CD14-positive monocyte (primary cell): ENCODE results near the gene ULK3. TPM values are rescaled to one million over a fixed set of nuclear protein-coding genes. Genes with fewer than 3 reads are reported as not detected.
A peak's percentile ranks its signal among the peaks of the same experiment; 100 is the strongest.

Experiments
- DNase-seq, 3 donors: peaks; one replicate each; pipeline ENCODE4 v3.0.0-alpha.2; 2011 to 2022
- H2AFZ ChIP-seq: 2 replicates; pipeline ENCODE4 v1.6.0; 2012; ENCODE audit warnings: mild to moderate bottlenecking, low read depth, low read length, inconsistent platforms; ENCODE audit not compliant: insufficient read depth, poor library complexity, severe bottlenecking
- H3K27ac ChIP-seq, 2 donors: 1 replicate in 1 of 2; 2 replicates in 1 of 2; pipeline ENCODE4 v1.5.1; 2012 to 2013; ENCODE audit warnings: low read length in 2 of 2, control low read depth in 1 of 2, inconsistent platforms in 1 of 2, low read depth in 1 of 2, mild to moderate bottlenecking in 1 of 2
- H3K27me3 ChIP-seq, 2 donors: one replicate each; pipeline versions ENCODE4 v1.6.0 to v1.6.1; 2011 to 2013; ENCODE audit warnings: low read length in 2 of 2; ENCODE audit not compliant: control insufficient read depth in 2 of 2, insufficient read depth in 2 of 2
- H3K36me3 ChIP-seq, 2 donors: replicated peaks in 1 of 2; 1 replicate in 1 of 2; 2 replicates in 1 of 2; pipeline versions ENCODE4 v1.5.1 to v1.6.1; 2012 to 2013; ENCODE audit warnings: low read length in 2 of 2, control low read depth in 1 of 2, inconsistent platforms in 1 of 2, mild to moderate bottlenecking in 1 of 2; ENCODE audit not compliant: insufficient read depth in 2 of 2, control insufficient read depth in 1 of 2
- H3K4me1 ChIP-seq, 2 donors: 1 replicate in 1 of 2; 2 replicates in 1 of 2; pipeline versions ENCODE4 v1.5.1 to v1.6.1; 2012 to 2013; ENCODE audit warnings: low read length in 2 of 2, control low read depth in 1 of 2, inconsistent platforms in 1 of 2, mild to moderate bottlenecking in 1 of 2, moderate library complexity in 1 of 2; ENCODE audit not compliant: insufficient read depth in 2 of 2, control insufficient read depth in 1 of 2
- H3K4me2 ChIP-seq: replicated peaks from 2 replicates; pipeline ENCODE3; 2012; ENCODE audit warnings: low read length, moderate library complexity, mild to moderate bottlenecking; ENCODE audit not compliant: poor library complexity, severe bottlenecking; ENCODE audit errors: extremely low read depth
- H3K4me3 ChIP-seq, 3 experiments: fragments of 200-600 bp in 1 of 3; sonication (generic) in 1 of 3; replicated peaks in 1 of 3; 1 replicate in 2 of 3; 2 replicates in 1 of 3; pipeline ENCODE4 v1.5.1; 2011 to 2013; ENCODE audit warnings: low read length in 3 of 3, mild to moderate bottlenecking in 3 of 3, control low read depth in 2 of 3, low read depth in 2 of 3, inconsistent platforms in 1 of 3, moderate library complexity in 1 of 3
- H3K79me2 ChIP-seq: 2 replicates; pipeline ENCODE4 v1.6.0; 2012; ENCODE audit warnings: mild to moderate bottlenecking, control low read depth, inconsistent platforms, low read length, moderate library complexity; ENCODE audit not compliant: insufficient read depth
- H3K9ac ChIP-seq: 2 replicates; pipeline ENCODE4 v1.6.0; 2017; ENCODE audit warnings: low read length, mild to moderate bottlenecking; ENCODE audit not compliant: insufficient read depth, poor library complexity, severe bottlenecking
- H3K9me3 ChIP-seq, 2 donors: replicated peaks in 1 of 2; 1 replicate in 1 of 2; 2 replicates in 1 of 2; pipeline versions ENCODE4 v1.5.1 to v1.6.1; 2012 to 2013; ENCODE audit warnings: low read length in 2 of 2, control low read depth in 1 of 2; ENCODE audit not compliant: control insufficient read depth in 1 of 2, insufficient read depth in 1 of 2
- H4K20me1 ChIP-seq: 2 replicates; pipeline ENCODE4 v1.6.0; 2012; ENCODE audit warnings: mild to moderate bottlenecking, low read length, control low read depth, moderate library complexity; ENCODE audit not compliant: insufficient read depth
- H3K27ac Mint-ChIP-seq, 7 donors: one replicate each; pipeline ENCODE4 v1.8.0; 2020; ENCODE audit warnings: mild to moderate bottlenecking in 7 of 7, mixed read lengths in 7 of 7, moderate library complexity in 6 of 7, inconsistent platforms in 2 of 7
- H3K27me3 Mint-ChIP-seq, 3 donors: one replicate each; pipeline ENCODE4 v1.8.0; 2021 to 2022; ENCODE audit warnings: low read depth in 3 of 3, mild to moderate bottlenecking in 3 of 3, mixed read lengths in 3 of 3, moderate library complexity in 3 of 3, inconsistent platforms in 1 of 3
- H3K36me3 Mint-ChIP-seq, 2 donors: one replicate each; pipeline ENCODE4 v1.8.0; 2020; ENCODE audit warnings: mixed read lengths in 2 of 2, inconsistent platforms in 1 of 2, mild to moderate bottlenecking in 1 of 2
- H3K4me1 Mint-ChIP-seq: one replicate; pipeline ENCODE4 v1.8.0; 2020; ENCODE audit warnings: mild to moderate bottlenecking, mixed read lengths
- H3K4me3 Mint-ChIP-seq, 2 donors: one replicate each; pipeline ENCODE4 v1.8.0; 2020; ENCODE audit warnings: mild to moderate bottlenecking in 2 of 2, mixed read lengths in 2 of 2, moderate library complexity in 1 of 2
- H3K9me3 Mint-ChIP-seq, 7 donors: one replicate each; pipeline ENCODE4 v1.8.0; 2020 to 2022; ENCODE audit warnings: mixed read lengths in 7 of 7, mild to moderate bottlenecking in 6 of 7, moderate library complexity in 6 of 7, inconsistent platforms in 2 of 7
- WGBS: methylation state at CpG from one replicate; pipeline ENCODE4 v1.1.5; 2013; ENCODE audit warnings: missing lambda C conversion rate; ENCODE audit not compliant: insufficient coverage; 5-methylcytosine and 5-hydroxymethylcytosine counted together
- intact Hi-C, 2 donors: fragments of 100-400 bp; cut with micrococcal nuclease; formaldehyde crosslinking; loops; one replicate each; pipeline versions ENCODE4 v1.15.0 to v1.15.1; 2023
- polyA plus RNA-seq, 3 donors: library from polyadenylated mRNA; depleted of rRNA in 1 of 3; unstranded in 2 of 3; stranded (reverse) in 1 of 3; fragments of 300-500 nt in 2 of 3; fragments of >200 nt in 1 of 3; fragmentation: Illumina TruSeq in 2 of 3; gene quantifications; 1 replicate in 2 of 3; 2 replicates in 1 of 3; pipeline ENCODE4 v1.2.3, GENCODE V29; 2012 to 2021
- TF ChIP-seq, protein P1 (sequence below): fragments of 200-600 bp; IDR thresholded peaks from one replicate; pipeline ENCODE4 v1.8.0; 2022; ENCODE audit warnings: antibody characterized with exemption, mild to moderate bottlenecking

Gene ULK3
- polyA plus RNA-seq, 3 donors, result 9.4 to 58.7 (median 16.0) TPM

DNA sequence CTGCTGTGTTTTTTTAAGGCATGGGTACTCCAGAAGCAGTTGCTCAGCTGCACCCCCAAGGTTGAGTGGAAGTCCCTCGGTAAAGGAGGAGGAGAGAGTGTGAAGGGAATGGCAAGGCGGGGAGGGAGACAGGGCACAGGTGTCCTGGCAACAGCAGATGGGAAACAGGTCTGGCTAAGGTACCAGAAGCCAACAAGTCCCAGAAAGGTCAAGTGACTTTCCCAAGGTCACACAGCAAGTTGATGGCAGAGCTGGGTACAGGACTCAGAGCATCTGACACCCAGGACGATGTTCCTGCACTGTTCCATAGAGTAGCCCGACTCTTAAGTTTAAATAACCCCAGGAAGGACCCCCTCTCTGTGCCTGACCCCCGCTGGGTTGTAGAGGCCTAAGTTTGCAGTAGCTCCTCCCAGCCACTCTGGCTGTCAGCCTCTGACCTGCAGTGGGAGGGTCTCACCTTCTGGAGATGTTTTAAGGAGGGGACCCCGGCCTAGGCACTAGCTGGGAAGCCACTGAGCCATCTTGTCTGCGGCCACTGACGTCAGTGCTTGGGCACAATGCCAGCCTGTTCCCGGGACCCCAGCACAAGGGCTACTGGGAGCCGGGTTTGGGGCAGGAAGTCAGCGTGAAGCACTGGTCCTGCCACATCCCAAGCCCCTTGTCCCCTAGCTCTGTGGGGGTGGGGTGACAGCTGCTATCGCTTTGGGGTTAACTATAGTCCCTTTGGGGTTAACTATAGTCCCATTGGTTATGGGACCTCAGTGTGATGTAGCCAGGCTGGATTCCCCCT is 50.5 kb downstream of the ULK3 start:
- peaks cover 63% of the 10 kb centered on the region for H4K20me1 ChIP-seq
- TF ChIP-seq, protein P1, sequence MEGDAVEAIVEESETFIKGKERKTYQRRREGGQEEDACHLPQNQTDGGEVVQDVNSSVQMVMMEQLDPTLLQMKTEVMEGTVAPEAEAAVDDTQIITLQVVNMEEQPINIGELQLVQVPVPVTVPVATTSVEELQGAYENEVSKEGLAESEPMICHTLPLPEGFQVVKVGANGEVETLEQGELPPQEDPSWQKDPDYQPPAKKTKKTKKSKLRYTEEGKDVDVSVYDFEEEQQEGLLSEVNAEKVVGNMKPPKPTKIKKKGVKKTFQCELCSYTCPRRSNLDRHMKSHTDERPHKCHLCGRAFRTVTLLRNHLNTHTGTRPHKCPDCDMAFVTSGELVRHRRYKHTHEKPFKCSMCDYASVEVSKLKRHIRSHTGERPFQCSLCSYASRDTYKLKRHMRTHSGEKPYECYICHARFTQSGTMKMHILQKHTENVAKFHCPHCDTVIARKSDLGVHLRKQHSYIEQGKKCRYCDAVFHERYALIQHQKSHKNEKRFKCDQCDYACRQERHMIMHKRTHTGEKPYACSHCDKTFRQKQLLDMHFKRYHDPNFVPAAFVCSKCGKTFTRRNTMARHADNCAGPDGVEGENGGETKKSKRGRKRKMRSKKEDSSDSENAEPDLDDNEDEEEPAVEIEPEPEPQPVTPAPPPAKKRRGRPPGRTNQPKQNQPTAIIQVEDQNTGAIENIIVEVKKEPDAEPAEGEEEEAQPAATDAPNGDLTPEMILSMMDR, result no peak
- intact Hi-C loops, result loop anchor here in 1 of 2 donors (2.0 kb wide), 1 partner anchor 24 kb away; no protein-coding TSS in a partner anchor

DNA sequence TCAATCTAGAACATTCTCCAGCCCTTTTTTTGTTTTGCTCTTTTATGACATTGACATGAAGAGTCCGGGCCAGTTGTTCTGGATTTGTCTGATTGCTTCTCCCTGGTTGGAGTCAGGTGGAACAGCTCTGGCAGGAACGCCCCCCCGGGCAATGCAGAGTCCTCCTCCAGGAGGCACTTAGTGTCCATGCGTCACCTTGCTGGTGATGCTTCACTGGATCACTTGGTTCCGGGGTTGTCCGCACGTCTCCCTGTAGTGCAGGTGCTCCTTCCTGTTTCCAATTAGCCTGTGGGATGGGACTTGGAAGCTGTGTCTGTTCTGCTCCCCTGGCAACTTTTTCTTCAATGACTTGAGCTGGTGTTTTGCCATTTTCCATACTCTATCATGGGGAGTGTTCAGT is 51.3 kb downstream of the ULK3 start:
- H2AFZ ChIP-seq, result no peak overlapping the region
- peaks cover 88% of the 10 kb centered on the region for H3K4me1 Mint-ChIP-seq
- peaks cover 75 to 94% of the 10 kb centered on the region in 2 donors for H3K4me1 ChIP-seq
- 69% methylated on average over 7 of the region's 7 CpGs for WGBS
- H3K4me3 Mint-ChIP-seq, result peak overlapping the region in 1 of 2 donors; percentile 48
- H3K4me3 ChIP-seq, result peak overlapping the region in 1 of 3 experiments; percentile 100
- no peaks in the 10 kb centered on the region for H3K27me3 ChIP-seq
- peak overlapping the region; percentile 58 to 100 (median 89) for H3K27ac Mint-ChIP-seq
- H4K20me1 ChIP-seq, result peaks cover 56% of the 10 kb centered on the region
- H3K9me3 Mint-ChIP-seq, result no peaks in the 10 kb centered on the region
- H3K36me3 ChIP-seq, result peaks cover 14 to 43% of the 10 kb centered on the region in 2 donors
- no peak for DNase-seq
- intact Hi-C loops, result loop anchor here in 1 of 2 donors (2.0 kb wide), 1 partner anchor 23 kb away; no protein-coding TSS in a partner anchor
- H3K27me3 Mint-ChIP-seq, result peaks cover 0 to 2% (median 0%) of the 10 kb centered on the region in 3 donors
- H3K9me3 ChIP-seq, result no peaks in the 10 kb centered on the region
- peak overlapping the region in 1 of 2 donors; percentile 97 for H3K27ac ChIP-seq
- H3K9ac ChIP-seq, result no peak overlapping the region
- H3K79me2 ChIP-seq, result peaks cover 94% of the 10 kb centered on the region
- peaks cover 44 to 65% of the 10 kb centered on the region in 2 donors for H3K36me3 Mint-ChIP-seq
- peak overlapping the region; percentile 93 for H3K4me2 ChIP-seq
- TF ChIP-seq, protein P1, result no peak

More for the DNA sequence above, 50.5 kb downstream of the ULK3 start:
- Histone ChIP-seq H2AFZ (no peak overlapping the region), H3K79me2 (peaks cover 95% of the 10 kb centered on the region), H3K4me2 (peak overlapping the region; percentile 93), H3K27ac (peak overlapping the region; percentile 33 to 97), H3K4me3 (peak overlapping the region in 1 of 3 experiments; percentile 100), H3K36me3 (peaks cover 14 to 46% of the 10 kb centered on the region in 2 donors), H3K27me3 (no peaks in the 10 kb centered on the region), H3K9me3 (no peaks in the 10 kb centered on the region), H3K9ac (no peak overlapping the region), H3K4me1 (peaks cover 68 to 88% of the 10 kb centered on the region in 2 donors)
- no peak for DNase-seq
- peaks cover 0 to 2% (median 0%) of the 10 kb centered on the region in 3 donors for H3K27me3 Mint-ChIP-seq
- no peaks in the 10 kb centered on the region for H3K9me3 Mint-ChIP-seq
- 35% methylated on average over 5 of the region's 12 CpGs for WGBS
- peaks cover 81% of the 10 kb centered on the region for H3K4me1 Mint-ChIP-seq
- H3K36me3 Mint-ChIP-seq, result peaks cover 44 to 68% of the 10 kb centered on the region in 2 donors
- H3K27ac Mint-ChIP-seq, result peak overlapping the region; percentile 77 to 100 (median 90)
- H3K4me3 Mint-ChIP-seq, result peak overlapping the region; percentile 27 to 48
